Measurements from ENCODE around the gene NGF.

NGF gene

GRCh38 chr1:115278211-115278610, 59.8 kb downstream of the NGF start:
- H3K4me2 ChIP-seq (ENCODE audit: low read length) = no peak overlapping the region
- no peak overlapping the region for H3K56ac ChIP-seq (ENCODE audit: low read length)
- no peak overlapping the region for H3K23ac ChIP-seq (ENCODE audit: low read length)
- no peak overlapping the region for H3K4ac ChIP-seq (ENCODE audit: low read depth, low read length)
- H3K27ac ChIP-seq (ENCODE audit: low read depth, low read length) = no peak overlapping the region
- no peak overlapping the region for H3K18ac ChIP-seq (ENCODE audit: low read length)
- no peak overlapping the region for H3K4me3 ChIP-seq (ENCODE audit: low read length)
- no peak overlapping the region for H2AK5ac ChIP-seq (ENCODE audit: low read length)
- no peak overlapping the region for H2BK15ac ChIP-seq (replicated peaks; ENCODE audit: low read depth)
- H4K5ac ChIP-seq (ENCODE audit: low read length) = no peak overlapping the region
- H3K4me1 ChIP-seq (ENCODE audit: control insufficient read depth, low read depth, low read length) = no peaks in the 10 kb centered on the region
- no peak for DNase-seq
- H3K79me1 ChIP-seq (ENCODE audit: low read length) = no peaks in the 10 kb centered on the region
- H4K8ac ChIP-seq (ENCODE audit: low read depth, low read length) = no peak overlapping the region
- H2BK5ac ChIP-seq (ENCODE audit: low read length) = no peak overlapping the region
- no peaks in the 10 kb centered on the region for H3K27me3 ChIP-seq (ENCODE audit: insufficient read depth, low read length, poor library complexity)
- whole genome bisulfite sequencing (ENCODE audit: extremely low coverage, insufficient coverage, low lambda C conversion rate) = no CpG with 5 or more reads among the region's 3 CpGs
- no peak overlapping the region for H3K9ac ChIP-seq (ENCODE audit: low read length)
- no peak overlapping the region for H2BK120ac ChIP-seq (ENCODE audit: low read depth, low read length)
- no peaks in the 10 kb centered on the region for H3K36me3 ChIP-seq (ENCODE audit: control insufficient read depth, insufficient read depth, low read length)
- H3K79me2 ChIP-seq (ENCODE audit: control insufficient read depth, insufficient read depth, low read length) = no peaks in the 10 kb centered on the region

GRCh38 chr1:115277276-115277675, 60.8 kb downstream of the NGF start:
- no peak overlapping the region for H3K56ac ChIP-seq (ENCODE audit: low read length)
- no peak overlapping the region for H3K4me3 ChIP-seq (ENCODE audit: low read length)
- H2BK5ac ChIP-seq (ENCODE audit: low read length) = no peak overlapping the region
- no CpG with 5 or more reads among the region's 2 CpGs for WGBS (ENCODE audit: extremely low coverage, insufficient coverage, low lambda C conversion rate)
- H4K5ac ChIP-seq (ENCODE audit: low read length) = no peak overlapping the region
- no peak overlapping the region for H3K27ac ChIP-seq (ENCODE audit: low read depth, low read length)
- no peaks in the 10 kb centered on the region for H3K4me1 ChIP-seq (ENCODE audit: control insufficient read depth, low read depth, low read length)
- H4K8ac ChIP-seq (ENCODE audit: low read depth, low read length) = no peak overlapping the region
- no peak for DNase-seq
- no peaks in the 10 kb centered on the region for H3K79me2 ChIP-seq (ENCODE audit: control insufficient read depth, insufficient read depth, low read length)
- no peaks in the 10 kb centered on the region for H3K27me3 ChIP-seq (ENCODE audit: insufficient read depth, low read length, poor library complexity)
- no peak overlapping the region for H3K23ac ChIP-seq (ENCODE audit: low read length)
- no peak overlapping the region for H3K4ac ChIP-seq (ENCODE audit: low read depth, low read length)
- H3K36me3 ChIP-seq (ENCODE audit: control insufficient read depth, insufficient read depth, low read length) = no peaks in the 10 kb centered on the region
- no peak overlapping the region for H3K9ac ChIP-seq (ENCODE audit: low read length)
- H3K18ac ChIP-seq (ENCODE audit: low read length) = no peak overlapping the region
- H3K4me2 ChIP-seq (ENCODE audit: low read length) = no peak overlapping the region
- H3K79me1 ChIP-seq (ENCODE audit: low read length) = no peaks in the 10 kb centered on the region
- H2BK120ac ChIP-seq (ENCODE audit: low read depth, low read length) = no peak overlapping the region
- H2BK15ac ChIP-seq (replicated peaks; ENCODE audit: low read depth) = no peak overlapping the region
- no peak overlapping the region for H2AK5ac ChIP-seq (ENCODE audit: low read length)

GRCh38 chr1:115275216-115275615, 62.8 kb downstream of the NGF start:
- no peak overlapping the region for H4K8ac ChIP-seq (ENCODE audit: low read depth, low read length)
- H3K27ac ChIP-seq (ENCODE audit: low read depth, low read length) = no peak overlapping the region
- no peaks in the 10 kb centered on the region for H3K4me1 ChIP-seq (ENCODE audit: control insufficient read depth, low read depth, low read length)
- H3K4me2 ChIP-seq (ENCODE audit: low read length) = no peak overlapping the region
- H3K27me3 ChIP-seq (ENCODE audit: insufficient read depth, low read length, poor library complexity) = no peaks in the 10 kb centered on the region
- DNase-seq = peak; percentile 65
- no peak overlapping the region for H3K23ac ChIP-seq (ENCODE audit: low read length)
- no peaks in the 10 kb centered on the region for H3K36me3 ChIP-seq (ENCODE audit: control insufficient read depth, insufficient read depth, low read length)
- no peaks in the 10 kb centered on the region for H3K79me1 ChIP-seq (ENCODE audit: low read length)
- H2BK5ac ChIP-seq (ENCODE audit: low read length) = no peak overlapping the region
- H3K4ac ChIP-seq (ENCODE audit: low read depth, low read length) = no peak overlapping the region
- H2BK15ac ChIP-seq (replicated peaks; ENCODE audit: low read depth) = no peak overlapping the region
- H3K56ac ChIP-seq (ENCODE audit: low read length) = no peak overlapping the region
- no peak overlapping the region for H3K4me3 ChIP-seq (ENCODE audit: low read length)
- no peak overlapping the region for H2AK5ac ChIP-seq (ENCODE audit: low read length)
- no peak overlapping the region for H3K18ac ChIP-seq (ENCODE audit: low read length)
- no peak overlapping the region for H4K5ac ChIP-seq (ENCODE audit: low read length)
- no peaks in the 10 kb centered on the region for H3K79me2 ChIP-seq (ENCODE audit: control insufficient read depth, insufficient read depth, low read length)
- no peak overlapping the region for H3K9ac ChIP-seq (ENCODE audit: low read length)
- H2BK120ac ChIP-seq (ENCODE audit: low read depth, low read length) = no peak overlapping the region

DNA sequence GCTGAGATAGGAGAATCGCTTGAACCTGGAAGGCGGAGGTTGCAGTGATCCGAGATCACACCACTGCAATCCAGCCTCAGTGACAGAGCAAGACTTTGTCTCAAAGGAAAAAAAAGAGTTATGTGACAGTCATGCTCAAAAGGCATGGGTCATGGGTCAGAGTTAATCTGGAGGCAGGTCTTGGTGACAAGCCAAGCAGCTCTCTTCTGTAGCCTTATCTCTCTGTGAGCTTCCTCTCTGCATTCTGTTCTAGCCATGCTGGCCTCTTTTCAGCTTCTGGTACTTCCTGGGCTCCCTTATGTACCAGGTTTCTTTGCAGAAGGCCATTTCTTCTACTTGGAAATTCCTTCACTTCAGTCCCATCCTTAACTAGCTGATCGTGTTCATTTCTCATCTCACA, 63.6 kb downstream of the NGF start:
- Histone ChIP-seq H3K9ac (ENCODE audit: low read length) (no peak overlapping the region), H3K79me1 (ENCODE audit: low read length) (no peaks in the 10 kb centered on the region), H2BK15ac (replicated peaks; ENCODE audit: low read depth) (no peak overlapping the region), H3K4me3 (ENCODE audit: low read length) (no peak overlapping the region), H3K4me2 (ENCODE audit: low read length) (no peak overlapping the region), H3K4ac (ENCODE audit: low read depth, low read length) (no peak overlapping the region), H3K18ac (ENCODE audit: low read length) (no peak overlapping the region), H2AK5ac (ENCODE audit: low read length) (no peak overlapping the region), H2BK5ac (ENCODE audit: low read length) (no peak overlapping the region), H4K5ac (ENCODE audit: low read length) (no peak overlapping the region), H3K79me2 (ENCODE audit: control insufficient read depth, insufficient read depth, low read length) (no peaks in the 10 kb centered on the region), H3K27ac (ENCODE audit: low read depth, low read length) (no peak overlapping the region), H3K4me1 (ENCODE audit: control insufficient read depth, low read depth, low read length) (no peaks in the 10 kb centered on the region), H4K8ac (ENCODE audit: low read depth, low read length) (no peak overlapping the region), H3K27me3 (ENCODE audit: insufficient read depth, low read length, poor library complexity) (no peaks in the 10 kb centered on the region), H3K56ac (ENCODE audit: low read length) (no peak overlapping the region), H2BK120ac (ENCODE audit: low read depth, low read length) (no peak overlapping the region), H3K23ac (ENCODE audit: low read length) (no peak overlapping the region), H3K36me3 (ENCODE audit: control insufficient read depth, insufficient read depth, low read length) (no peaks in the 10 kb centered on the region)
- DNase-seq = no peak
- WGBS (ENCODE audit: extremely low coverage, insufficient coverage, low lambda C conversion rate) = no CpG with 5 or more reads among the region's 4 CpGs

DNA sequence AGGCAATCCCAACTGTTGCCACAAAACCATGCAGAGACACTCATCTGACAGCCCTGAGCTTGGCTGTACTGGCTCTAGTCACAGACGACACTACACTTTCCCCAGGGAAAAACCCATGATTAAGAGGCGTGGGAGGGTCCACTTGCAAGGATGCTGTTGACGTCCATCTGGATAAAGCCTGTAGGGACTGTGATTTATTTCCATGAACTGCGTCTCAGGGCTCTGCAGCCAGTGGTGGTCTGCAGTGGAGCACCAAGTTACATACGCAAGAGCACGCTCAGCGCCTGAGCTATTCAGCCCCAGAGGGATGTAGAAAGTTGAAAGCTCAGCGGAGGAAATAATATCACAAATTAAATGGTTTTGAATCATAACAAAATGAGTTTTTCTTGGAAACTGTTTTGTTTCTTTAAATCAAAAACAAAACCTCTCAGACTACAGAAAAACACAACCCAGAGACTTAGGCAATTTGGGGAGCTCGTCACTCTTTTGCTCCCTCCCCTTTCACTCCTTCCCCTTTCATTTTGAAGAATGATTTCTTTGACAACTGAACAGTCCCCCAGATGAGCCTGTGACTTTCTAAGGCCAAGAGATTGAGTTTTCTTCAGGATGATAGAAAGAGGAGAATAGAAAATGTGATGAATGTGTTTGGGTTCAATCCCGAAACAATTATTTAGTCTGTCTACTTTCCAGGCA, 71.2 kb downstream of the NGF start:
- no peaks in the 10 kb centered on the region for H3K79me2 ChIP-seq (ENCODE audit: control insufficient read depth, insufficient read depth, low read length)
- no peak overlapping the region for H3K27ac ChIP-seq (ENCODE audit: low read depth, low read length)
- H2BK15ac ChIP-seq (replicated peaks; ENCODE audit: low read depth) = no peak overlapping the region
- no peaks in the 10 kb centered on the region for H3K4me1 ChIP-seq (ENCODE audit: control insufficient read depth, low read depth, low read length)
- DNase-seq = no peak
- WGBS (ENCODE audit: extremely low coverage, insufficient coverage, low lambda C conversion rate) = no CpG with 5 or more reads among the region's 10 CpGs
- no peak overlapping the region for H3K9ac ChIP-seq (ENCODE audit: low read length)
- H2BK5ac ChIP-seq (ENCODE audit: low read length) = no peak overlapping the region
- H3K4me3 ChIP-seq (ENCODE audit: low read length) = no peak overlapping the region
- H4K8ac ChIP-seq (ENCODE audit: low read depth, low read length) = no peak overlapping the region
- no peak overlapping the region for H3K4me2 ChIP-seq (ENCODE audit: low read length)
- no peak overlapping the region for H2AK5ac ChIP-seq (ENCODE audit: low read length)
- no peak overlapping the region for H3K18ac ChIP-seq (ENCODE audit: low read length)
- H3K4ac ChIP-seq (ENCODE audit: low read depth, low read length) = no peak overlapping the region
- no peak overlapping the region for H2BK120ac ChIP-seq (ENCODE audit: low read depth, low read length)
- no peak overlapping the region for H3K23ac ChIP-seq (ENCODE audit: low read length)
- H4K5ac ChIP-seq (ENCODE audit: low read length) = no peak overlapping the region
- H3K56ac ChIP-seq (ENCODE audit: low read length) = no peak overlapping the region
- H3K79me1 ChIP-seq (ENCODE audit: low read length) = no peaks in the 10 kb centered on the region
- no peaks in the 10 kb centered on the region for H3K36me3 ChIP-seq (ENCODE audit: control insufficient read depth, insufficient read depth, low read length)
- no peaks in the 10 kb centered on the region for H3K27me3 ChIP-seq (ENCODE audit: insufficient read depth, low read length, poor library complexity)

- no peak overlapping the region for H2BK5ac ChIP-seq (ENCODE audit: low read length)
These were observed 73.0 kb downstream of the NGF start for GRCh38 chr1:115265099-115265498.

More at GRCh38 chr1:115265099-115265498, 73.0 kb downstream of the NGF start:
- Histone ChIP-seq H3K79me1 (ENCODE audit: low read length) (no peaks in the 10 kb centered on the region), H2BK15ac (replicated peaks; ENCODE audit: low read depth) (no peak overlapping the region), H3K27ac (ENCODE audit: low read depth, low read length) (no peak overlapping the region), H4K8ac (ENCODE audit: low read depth, low read length) (no peak overlapping the region), H3K36me3 (ENCODE audit: control insufficient read depth, insufficient read depth, low read length) (no peaks in the 10 kb centered on the region), H3K4me2 (ENCODE audit: low read length) (no peak overlapping the region), H3K9ac (ENCODE audit: low read length) (no peak overlapping the region), H3K4me3 (ENCODE audit: low read length) (no peak overlapping the region), H2BK120ac (ENCODE audit: low read depth, low read length) (no peak overlapping the region), H3K4ac (ENCODE audit: low read depth, low read length) (no peak overlapping the region), H2AK5ac (ENCODE audit: low read length) (no peak overlapping the region), H4K5ac (ENCODE audit: low read length) (no peak overlapping the region), H3K27me3 (ENCODE audit: insufficient read depth, low read length, poor library complexity) (no peaks in the 10 kb centered on the region), H3K4me1 (ENCODE audit: control insufficient read depth, low read depth, low read length) (no peaks in the 10 kb centered on the region), H3K79me2 (ENCODE audit: control insufficient read depth, insufficient read depth, low read length) (no peaks in the 10 kb centered on the region), H3K18ac (ENCODE audit: low read length) (no peak overlapping the region), H3K23ac (ENCODE audit: low read length) (no peak overlapping the region), H3K56ac (ENCODE audit: low read length) (no peak overlapping the region)
- WGBS (ENCODE audit: extremely low coverage, insufficient coverage, low lambda C conversion rate) = no CpG with 5 or more reads among the region's 1 CpG
- no peak for DNase-seq
